ENCODE data around the gene EPB41. TPM values are rescaled to one million over a fixed set of nuclear protein-coding genes. Genes with fewer than 3 reads are reported as not detected.
"Not testable (repeated sequence)": the region's sequence is repeated elsewhere in the genome, so short reads cannot be mapped to it uniquely, and the experiment has no call there.

EPB41 gene
- total and polyA plus RNA-seq, 2 experiments from 2014 or later, result 13.2 to 60.8 TPM

DNA sequence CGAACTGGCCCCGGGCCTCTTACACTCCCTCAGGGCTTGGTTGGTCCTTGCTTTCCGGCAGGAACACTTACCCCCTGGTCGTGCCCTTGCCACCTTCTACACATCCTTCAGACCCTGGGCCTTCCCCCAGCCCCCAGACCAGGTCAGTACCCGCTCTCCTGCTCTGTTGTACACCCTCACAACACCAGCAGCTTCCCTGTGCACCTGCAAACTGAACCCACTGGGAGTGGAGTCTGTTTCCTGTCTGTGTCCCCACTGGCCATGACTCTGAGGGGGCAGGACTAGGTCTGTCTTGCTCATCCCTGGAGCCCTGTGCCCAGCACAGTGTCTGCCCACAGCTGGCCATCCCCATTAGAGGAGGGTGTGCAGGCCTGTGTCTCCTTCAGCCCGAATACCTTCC, 211.4 kb downstream of the EPB41 start:
- Histone ChIP-seq H3K36me3 (replicated peaks; ENCODE audit: insufficient read depth, low read depth) (no peaks in the 10 kb centered on the region), H3K9me2 (replicated peaks; ENCODE audit: insufficient read depth) (no peaks in the 10 kb centered on the region), H3K4me3 (no peak overlapping the region), H4K20me1 (ENCODE audit: insufficient read depth, poor library complexity, severe bottlenecking) (peaks cover 2% of the 10 kb centered on the region), H3K4me2 (peak overlapping the region; percentile 95), H3K79me2 (peaks cover 11% of the 10 kb centered on the region), H2AFZ (no peak overlapping the region), H3K4me1 (ENCODE audit: insufficient read depth) (peaks cover 20% of the 10 kb centered on the region), H3K27ac (peak overlapping the region; percentile 98), H3K9me3 (ENCODE audit: low read depth) (no peaks in the 10 kb centered on the region), H3K27me3 (peaks cover 12% of the 10 kb centered on the region)
- no peak for DNase-seq (ENCODE audit: low spot score)
- WGBS (ENCODE audit: low lambda C conversion rate, missing lambda C conversion rate), result 78% methylated on average over 6 of the region's 6 CpGs
- TF ChIP-seq, protein P1, sequence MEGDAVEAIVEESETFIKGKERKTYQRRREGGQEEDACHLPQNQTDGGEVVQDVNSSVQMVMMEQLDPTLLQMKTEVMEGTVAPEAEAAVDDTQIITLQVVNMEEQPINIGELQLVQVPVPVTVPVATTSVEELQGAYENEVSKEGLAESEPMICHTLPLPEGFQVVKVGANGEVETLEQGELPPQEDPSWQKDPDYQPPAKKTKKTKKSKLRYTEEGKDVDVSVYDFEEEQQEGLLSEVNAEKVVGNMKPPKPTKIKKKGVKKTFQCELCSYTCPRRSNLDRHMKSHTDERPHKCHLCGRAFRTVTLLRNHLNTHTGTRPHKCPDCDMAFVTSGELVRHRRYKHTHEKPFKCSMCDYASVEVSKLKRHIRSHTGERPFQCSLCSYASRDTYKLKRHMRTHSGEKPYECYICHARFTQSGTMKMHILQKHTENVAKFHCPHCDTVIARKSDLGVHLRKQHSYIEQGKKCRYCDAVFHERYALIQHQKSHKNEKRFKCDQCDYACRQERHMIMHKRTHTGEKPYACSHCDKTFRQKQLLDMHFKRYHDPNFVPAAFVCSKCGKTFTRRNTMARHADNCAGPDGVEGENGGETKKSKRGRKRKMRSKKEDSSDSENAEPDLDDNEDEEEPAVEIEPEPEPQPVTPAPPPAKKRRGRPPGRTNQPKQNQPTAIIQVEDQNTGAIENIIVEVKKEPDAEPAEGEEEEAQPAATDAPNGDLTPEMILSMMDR (IDR thresholded peaks at IDR 0.05; ENCODE audit: poor library complexity), result no peak
- TF ChIP-seq EZH2phosphoT487 (IDR thresholded peaks at IDR 0.05; ENCODE audit: low read depth, severe bottlenecking, unreplicated experiment) (no peak), EZH2 (IDR thresholded peaks at IDR 0.05; ENCODE audit: borderline replicate concordance) (no peak)

DNA sequence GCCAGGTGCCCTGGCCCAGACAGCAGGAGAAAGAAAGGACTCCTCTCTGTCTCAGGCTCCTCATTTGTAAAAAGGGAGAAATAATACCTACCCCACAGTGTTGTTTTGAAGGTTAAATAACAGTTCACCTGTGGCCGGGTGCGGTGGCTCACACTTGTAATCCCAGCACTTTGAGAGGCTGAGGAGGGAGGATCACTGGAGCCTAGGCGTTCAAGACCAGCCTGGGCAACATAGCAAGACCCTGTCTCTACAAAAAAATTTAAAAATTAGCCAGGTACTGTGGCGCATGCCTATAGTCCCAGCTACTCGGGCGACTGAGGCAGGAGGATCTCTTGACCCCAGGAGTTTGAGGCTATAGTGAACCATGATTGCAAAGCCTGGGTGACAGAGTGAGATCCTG, 211.8 kb downstream of the EPB41 start:
- no peak overlapping the region for H3K4me2 ChIP-seq
- no peaks in the 10 kb centered on the region for H3K9me3 ChIP-seq (ENCODE audit: low read depth)
- no peaks in the 10 kb centered on the region for H3K9me2 ChIP-seq (replicated peaks; ENCODE audit: insufficient read depth)
- DNase-seq (ENCODE audit: low spot score), result no peak
- H3K79me2 ChIP-seq, result peaks cover 8% of the 10 kb centered on the region
- no peaks in the 10 kb centered on the region for H3K36me3 ChIP-seq (replicated peaks; ENCODE audit: insufficient read depth, low read depth)
- no peaks in the 10 kb centered on the region for H4K20me1 ChIP-seq (ENCODE audit: insufficient read depth, poor library complexity, severe bottlenecking)
- H2AFZ ChIP-seq, result no peak overlapping the region
- no peak overlapping the region for H3K27ac ChIP-seq
- no peak overlapping the region for H3K4me3 ChIP-seq
- WGBS (ENCODE audit: low lambda C conversion rate, missing lambda C conversion rate), result 97% methylated on average over 6 of the region's 6 CpGs
- peaks cover 17% of the 10 kb centered on the region for H3K4me1 ChIP-seq (ENCODE audit: insufficient read depth)
- no peak for TF ChIP-seq EZH2 (IDR thresholded peaks at IDR 0.05; ENCODE audit: borderline replicate concordance)
- TF ChIP-seq EZH2phosphoT487 (IDR thresholded peaks at IDR 0.05; ENCODE audit: low read depth, severe bottlenecking, unreplicated experiment), result no peak
- TF ChIP-seq, protein P1 (IDR thresholded peaks at IDR 0.05; ENCODE audit: poor library complexity), result no peak
- peaks cover 9% of the 10 kb centered on the region for H3K27me3 ChIP-seq

DNA sequence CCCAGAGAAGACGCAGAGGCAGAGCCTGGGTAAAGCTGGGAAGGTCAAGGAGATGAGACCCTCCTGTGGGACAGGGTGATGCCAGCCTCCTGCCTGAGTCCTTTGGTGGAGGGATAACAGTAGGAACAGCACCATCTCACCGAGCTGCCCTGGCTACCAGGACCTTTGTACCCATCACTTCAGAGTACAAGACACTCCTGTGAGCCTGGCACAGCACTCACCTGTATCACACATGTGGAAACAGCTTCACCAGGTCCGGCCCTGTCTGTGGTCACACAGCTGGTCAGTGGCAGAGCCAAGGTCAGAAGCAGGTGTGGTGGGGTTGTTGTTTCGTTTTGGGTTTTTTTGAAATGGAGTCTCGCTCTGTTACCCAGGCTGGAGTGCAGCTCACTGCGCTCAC, 214.4 kb downstream of the EPB41 start:
- no peaks in the 10 kb centered on the region for H4K20me1 ChIP-seq (ENCODE audit: insufficient read depth, poor library complexity, severe bottlenecking)
- H3K4me2 ChIP-seq, result no peak overlapping the region
- no peaks in the 10 kb centered on the region for H3K9me2 ChIP-seq (replicated peaks; ENCODE audit: insufficient read depth)
- H3K27ac ChIP-seq, result no peak overlapping the region
- H3K4me1 ChIP-seq (ENCODE audit: insufficient read depth), result no peaks in the 10 kb centered on the region
- H3K4me3 ChIP-seq, result no peak overlapping the region
- TF ChIP-seq EZH2phosphoT487 (IDR thresholded peaks at IDR 0.05; ENCODE audit: low read depth, severe bottlenecking, unreplicated experiment) (no peak), EZH2 (IDR thresholded peaks at IDR 0.05; ENCODE audit: borderline replicate concordance) (no peak)
- TF ChIP-seq, protein P1 (IDR thresholded peaks at IDR 0.05; ENCODE audit: poor library complexity), result no peak
- H3K9me3 ChIP-seq (ENCODE audit: low read depth), result no peaks in the 10 kb centered on the region
- DNase-seq (ENCODE audit: low spot score), result no peak
- no peaks in the 10 kb centered on the region for H3K79me2 ChIP-seq
- H2AFZ ChIP-seq, result no peak overlapping the region
- H3K27me3 ChIP-seq, result no peaks in the 10 kb centered on the region
- WGBS (ENCODE audit: low lambda C conversion rate, missing lambda C conversion rate), result 95% methylated on average over 6 of the region's 6 CpGs
- no peaks in the 10 kb centered on the region for H3K36me3 ChIP-seq (replicated peaks; ENCODE audit: insufficient read depth, low read depth)

DNA sequence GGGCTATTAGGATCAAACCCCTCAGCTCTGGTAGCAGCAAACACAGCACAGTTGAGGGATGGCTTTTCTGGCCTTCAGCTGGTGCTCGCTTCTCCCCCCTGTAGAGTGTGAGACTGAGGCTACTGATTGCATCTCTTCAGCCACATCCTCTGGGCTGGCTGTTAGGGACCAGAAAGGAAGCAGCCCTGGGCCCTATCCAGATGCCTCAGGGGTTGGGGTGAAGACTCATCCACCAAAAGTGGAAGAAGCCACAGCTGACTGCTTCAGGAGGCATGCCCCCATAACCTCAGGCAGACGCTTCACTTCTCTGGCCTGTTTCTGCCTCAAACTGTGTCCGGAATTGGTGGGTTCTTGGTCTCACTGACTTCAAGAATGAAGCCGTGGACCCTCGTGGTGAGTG, 215.5 kb downstream of the EPB41 start:
- TF ChIP-seq EZH2phosphoT487 (IDR thresholded peaks at IDR 0.05; ENCODE audit: low read depth, severe bottlenecking, unreplicated experiment), result no peak
- H3K79me2 ChIP-seq, result no peaks in the 10 kb centered on the region
- WGBS (ENCODE audit: low lambda C conversion rate, missing lambda C conversion rate), result 88% methylated on average over 5 of the region's 5 CpGs

GRCh38 chr1:29131056-29131455, 216.7 kb downstream of the EPB41 start:
- not testable (repeated sequence) for H3K27me3 ChIP-seq; H3K9me3 ChIP-seq (ENCODE audit: low read depth); H2AFZ ChIP-seq; H3K79me2 ChIP-seq; DNase-seq (ENCODE audit: low spot score); H3K4me2 ChIP-seq; H3K9me2 ChIP-seq (replicated peaks; ENCODE audit: insufficient read depth); H3K4me1 ChIP-seq (ENCODE audit: insufficient read depth); H3K36me3 ChIP-seq (replicated peaks; ENCODE audit: insufficient read depth, low read depth); H3K27ac ChIP-seq; H3K4me3 ChIP-seq; H4K20me1 ChIP-seq (ENCODE audit: insufficient read depth, poor library complexity, severe bottlenecking)
- WGBS (ENCODE audit: low lambda C conversion rate, missing lambda C conversion rate), result 97% methylated on average over 27 of the region's 29 CpGs

More for the DNA sequence above, 215.5 kb downstream of the EPB41 start:
- Histone ChIP-seq H4K20me1 (ENCODE audit: insufficient read depth, poor library complexity, severe bottlenecking) (no peaks in the 10 kb centered on the region), H3K27ac (no peak overlapping the region), H3K27me3 (no peaks in the 10 kb centered on the region), H3K4me2 (no peak overlapping the region), H2AFZ (no peak overlapping the region), H3K9me3 (ENCODE audit: low read depth) (no peaks in the 10 kb centered on the region), H3K4me1 (ENCODE audit: insufficient read depth) (no peaks in the 10 kb centered on the region), H3K9me2 (replicated peaks; ENCODE audit: insufficient read depth) (no peaks in the 10 kb centered on the region), H3K4me3 (no peak overlapping the region), H3K36me3 (replicated peaks; ENCODE audit: insufficient read depth, low read depth) (no peaks in the 10 kb centered on the region)
- DNase-seq (ENCODE audit: low spot score), result no peak

All from hepatocyte (in vitro differentiated cells).